Left lung (tissue), 10 donors: ENCODE data around the gene GMDS. TPM values are rescaled to one million over a fixed set of nuclear protein-coding genes. Genes with fewer than 3 reads are reported as not detected.

Experiments
- ATAC-seq: fragments of 200-7000 bp; cut with Tn5 transposase; one replicate; pipeline ENCODE4 v1.9.1; 2020; ENCODE audit warnings: moderate library complexity
- DNase-seq, 4 donors: peaks; one replicate each; pipeline ENCODE4 v3.0.0-alpha.2; 2013 to 2020
- H3K27ac ChIP-seq, 2 donors: fragments of 200-600 bp; sonication (generic) in 1 of 2; one replicate each; pipeline versions ENCODE4 v1.5.0 to v1.8.0; 2020 to 2021
- H3K27me3 ChIP-seq, 2 donors: fragments of 200-600 bp; sonication (generic) in 1 of 2; one replicate each; pipeline versions ENCODE4 v1.5.0 to v1.8.0; 2020 to 2021
- H3K36me3 ChIP-seq, 2 donors: fragments of 200-600 bp; sonication (generic) in 1 of 2; one replicate each; pipeline versions ENCODE4 v1.5.0 to v1.8.0; 2020 to 2021
- H3K4me1 ChIP-seq, 2 donors: fragments of 200-600 bp; one replicate each; pipeline ENCODE4 v1.8.0; 2021
- H3K4me3 ChIP-seq, 2 donors: fragments of 200-600 bp; sonication (generic) in 1 of 2; one replicate each; pipeline versions ENCODE4 v1.5.0 to v1.8.0; 2020 to 2021; ENCODE audit warnings: mild to moderate bottlenecking in 1 of 2
- H3K9me3 ChIP-seq, 2 donors: fragments of 200-600 bp; sonication (generic) in 1 of 2; one replicate each; pipeline versions ENCODE4 v1.5.0 to v1.8.0; 2020 to 2021
- CTCF ChIP-seq, 2 donors: fragments of 200-600 bp; sonication (generic) in 1 of 2; IDR thresholded peaks; one replicate each; pipeline versions ENCODE4 v1.5.0 to v1.8.0; 2021; ENCODE audit warnings: antibody characterized with exemption in 2 of 2
- intact Hi-C, 2 donors: fragments of 100-400 bp; cut with DNase I; formaldehyde crosslinking; loops; one replicate each; pipeline versions ENCODE4 v1.11.2 to v1.14.2; 2022
- polyA plus RNA-seq, 6 donors: library from polyadenylated mRNA; unstranded; fragments of 120-200 nt; gene quantifications; one replicate each; pipeline ENCODE4 v1.2.1, GENCODE V29; 2013; ENCODE audit not compliant: insufficient read length in 6 of 6
- total RNA-seq, 2 donors: library from RNA; stranded (reverse); fragmentation: NEBNext Ultra II Directional; extraction: Animal tissue kit (Norgen Biotek cat#: 25700); gene quantifications; one replicate each; pipeline ENCODE4 v1.2.1, GENCODE V29; 2021
- donor health status: DM: no; HTN: yes; CAD: no.
- donor health status: DM: no; HTN: no; CAD: no.

The GMDS gene
- total and polyA plus RNA-seq, 8 donors: 16.5 to 25.4 (median 21.2) TPM

GRCh38 chr6:2228392-2228791 is 17.0 kb downstream of the GMDS start:
- H3K9me3 ChIP-seq: no peaks in the 10 kb centered on the region
- no peaks in the 10 kb centered on the region for H3K4me1 ChIP-seq
- H3K27me3 ChIP-seq: no peaks in the 10 kb centered on the region
- intact Hi-C loops: no loop called here
- ATAC-seq: no peak
- H3K36me3 ChIP-seq: no peaks in the 10 kb centered on the region
- no peak overlapping the region for H3K27ac ChIP-seq
- no peak for DNase-seq
- no peak overlapping the region for H3K4me3 ChIP-seq
- TF ChIP-seq CTCF (IDR thresholded peaks at IDR 0.05): no peak

- Histone ChIP-seq H3K4me1 (peaks cover 0 to 7% of the 10 kb centered on the region in 2 donors), H3K9me3 (no peaks in the 10 kb centered on the region), H3K27ac (no peak overlapping the region), H3K4me3 (no peak overlapping the region), H3K36me3 (no peaks in the 10 kb centered on the region), H3K27me3 (no peaks in the 10 kb centered on the region)
- DNase-seq: no peak
- TF ChIP-seq CTCF (IDR thresholded peaks at IDR 0.05): no peak
- intact Hi-C loops: no loop called here
- ATAC-seq: no peak
These were observed 18.6 kb downstream of the GMDS start for GRCh38 chr6:2226775-2227174.

- intact Hi-C loops: no loop called here
- TF ChIP-seq CTCF (IDR thresholded peaks at IDR 0.05): no peak
- no peak for DNase-seq
- Histone ChIP-seq H3K27ac (no peak overlapping the region), H3K4me3 (no peak overlapping the region), H3K4me1 (peaks cover 0 to 15% of the 10 kb centered on the region in 2 donors), H3K27me3 (no peaks in the 10 kb centered on the region), H3K9me3 (no peaks in the 10 kb centered on the region), H3K36me3 (no peaks in the 10 kb centered on the region)
- ATAC-seq: no peak
These were observed 19.7 kb downstream of the GMDS start for GRCh38 chr6:2225422-2226392.

GRCh38 chr6:2224847-2225382 is 20.5 kb downstream of the GMDS start:
- no peak for DNase-seq

More at GRCh38 chr6:2224847-2225382, 20.5 kb downstream of the GMDS start:
- ATAC-seq: no peak
- no peak overlapping the region for H3K27ac ChIP-seq
- peaks cover 0 to 15% of the 10 kb centered on the region in 2 donors for H3K4me1 ChIP-seq
- intact Hi-C loops: no loop called here
- H3K4me3 ChIP-seq: no peak overlapping the region
- no peaks in the 10 kb centered on the region for H3K9me3 ChIP-seq
- H3K27me3 ChIP-seq: no peaks in the 10 kb centered on the region
- no peaks in the 10 kb centered on the region for H3K36me3 ChIP-seq
- no peak for TF ChIP-seq CTCF (IDR thresholded peaks at IDR 0.05)
